RWPE2 (cell line): Measurements from ENCODE around the gene ENAH.
A peak's percentile ranks its signal among the peaks of the same experiment; 100 is the strongest.

ENCODE experiments used
- ATAC-seq: fragments of 200-7000 bp; cut with Tn5 transposase; 3 replicates; pipeline ENCODE4 v1.9.1; 2021; ENCODE audit warnings: low read depth
- DNase-seq: peaks from one replicate; pipeline ENCODE4 v3.0.0-alpha.2; 2020; ENCODE audit warnings: low spot score
- H3K27ac ChIP-seq: fragments of 450-650 bp; 2 replicates; pipeline ENCODE4 v1.5.1; 2017; ENCODE audit warnings: mild to moderate bottlenecking; ENCODE audit not compliant: poor library complexity, severe bottlenecking
- H3K27me3 ChIP-seq: fragments of 250-450 bp; sonication (Bioruptor Pico); 2 replicates; pipeline ENCODE4 v1.5.1; 2021; ENCODE audit warnings: mild to moderate bottlenecking, moderate library complexity; ENCODE audit not compliant: insufficient read depth, poor library complexity, severe bottlenecking
- H3K36me3 ChIP-seq: fragments of 250-450 bp; sonication (Bioruptor Pico); 2 replicates; pipeline ENCODE4 v1.5.1; 2020; ENCODE audit warnings: low read depth, mild to moderate bottlenecking, moderate library complexity
- H3K4me1 ChIP-seq: fragments of 250-450 bp; sonication (Bioruptor Pico); 2 replicates; pipeline ENCODE4 v1.5.1; 2021; ENCODE audit warnings: mild to moderate bottlenecking, moderate library complexity; ENCODE audit not compliant: insufficient read depth, poor library complexity, severe bottlenecking
- H3K4me3 ChIP-seq: fragments of 250-450 bp; sonication (Bioruptor Pico); 2 replicates; pipeline ENCODE4 v1.5.1; 2021; ENCODE audit warnings: mild to moderate bottlenecking, moderate library complexity; ENCODE audit not compliant: severe bottlenecking
- H3K9me3 ChIP-seq: fragments of 250-450 bp; sonication (Bioruptor Pico); 2 replicates; pipeline ENCODE4 v1.5.1; 2021; ENCODE audit warnings: mild to moderate bottlenecking, moderate library complexity; ENCODE audit not compliant: severe bottlenecking
- TF ChIP-seq, protein P1 (sequence below): fragments of 450-650 bp; IDR thresholded peaks from one replicate; pipeline ENCODE4 v1.5.1; 2017; ENCODE audit warnings: mild to moderate bottlenecking, moderate library complexity; ENCODE audit not compliant: poor library complexity, severe bottlenecking

ENAH gene

GRCh38 chr1:225666495-225666894 lies 13.6 kb upstream of the ENAH start:
- Histone ChIP-seq H3K27ac (no peak overlapping the region), H3K9me3 (no peaks in the 10 kb centered on the region), H3K4me3 (no peak overlapping the region), H3K27me3 (no peaks in the 10 kb centered on the region), H3K36me3 (no peaks in the 10 kb centered on the region), H3K4me1 (no peaks in the 10 kb centered on the region)
- DNase-seq: no peak
- no peak for ATAC-seq
- TF ChIP-seq, protein P1, sequence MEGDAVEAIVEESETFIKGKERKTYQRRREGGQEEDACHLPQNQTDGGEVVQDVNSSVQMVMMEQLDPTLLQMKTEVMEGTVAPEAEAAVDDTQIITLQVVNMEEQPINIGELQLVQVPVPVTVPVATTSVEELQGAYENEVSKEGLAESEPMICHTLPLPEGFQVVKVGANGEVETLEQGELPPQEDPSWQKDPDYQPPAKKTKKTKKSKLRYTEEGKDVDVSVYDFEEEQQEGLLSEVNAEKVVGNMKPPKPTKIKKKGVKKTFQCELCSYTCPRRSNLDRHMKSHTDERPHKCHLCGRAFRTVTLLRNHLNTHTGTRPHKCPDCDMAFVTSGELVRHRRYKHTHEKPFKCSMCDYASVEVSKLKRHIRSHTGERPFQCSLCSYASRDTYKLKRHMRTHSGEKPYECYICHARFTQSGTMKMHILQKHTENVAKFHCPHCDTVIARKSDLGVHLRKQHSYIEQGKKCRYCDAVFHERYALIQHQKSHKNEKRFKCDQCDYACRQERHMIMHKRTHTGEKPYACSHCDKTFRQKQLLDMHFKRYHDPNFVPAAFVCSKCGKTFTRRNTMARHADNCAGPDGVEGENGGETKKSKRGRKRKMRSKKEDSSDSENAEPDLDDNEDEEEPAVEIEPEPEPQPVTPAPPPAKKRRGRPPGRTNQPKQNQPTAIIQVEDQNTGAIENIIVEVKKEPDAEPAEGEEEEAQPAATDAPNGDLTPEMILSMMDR: no peak

- DNase-seq (no peak), ATAC-seq (no peak)
- no peak overlapping the region for H3K4me3 ChIP-seq
- no peaks in the 10 kb centered on the region for H3K4me1 ChIP-seq
- H3K36me3 ChIP-seq: no peaks in the 10 kb centered on the region
- no peaks in the 10 kb centered on the region for H3K9me3 ChIP-seq
- no peaks in the 10 kb centered on the region for H3K27me3 ChIP-seq
- no peak overlapping the region for H3K27ac ChIP-seq
- TF ChIP-seq, protein P1: no peak
Observed at GRCh38 chr1:225664762-225665161, 11.8 kb upstream of the ENAH start.

GRCh38 chr1:225662155-225662554 lies 9.2 kb upstream of the ENAH start:
- Histone ChIP-seq H3K9me3 (no peaks in the 10 kb centered on the region), H3K36me3 (no peaks in the 10 kb centered on the region), H3K27ac (no peak overlapping the region), H3K4me1 (peaks cover 10% of the 10 kb centered on the region), H3K4me3 (no peak overlapping the region), H3K27me3 (no peaks in the 10 kb centered on the region)
- TF ChIP-seq, protein P1: no peak
- ATAC-seq (no peak), DNase-seq (no peak)

DNA sequence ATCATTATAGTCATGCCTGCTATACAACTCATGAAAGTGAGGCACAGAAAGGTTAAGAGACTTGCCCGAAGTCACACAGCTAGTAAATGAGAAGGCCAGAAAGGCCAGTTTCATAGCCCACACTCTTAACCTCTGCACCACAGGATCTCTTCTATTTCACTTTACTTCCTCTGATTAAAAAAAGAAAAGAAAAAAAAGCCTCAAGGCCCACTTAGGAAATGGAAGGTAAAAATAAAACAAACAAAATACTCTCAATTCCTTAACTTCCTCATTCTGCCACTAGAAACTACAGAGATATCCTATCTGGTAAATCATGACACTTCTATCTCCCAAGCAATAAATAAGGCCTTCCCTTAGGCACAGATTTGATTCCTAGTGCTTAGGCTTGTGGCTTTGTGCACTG lies 7.6 kb upstream of the ENAH start:
- H3K4me3 ChIP-seq: no peak overlapping the region
- H3K9me3 ChIP-seq: no peaks in the 10 kb centered on the region
- H3K36me3 ChIP-seq: no peaks in the 10 kb centered on the region
- peaks cover 25% of the 10 kb centered on the region for H3K4me1 ChIP-seq
- H3K27me3 ChIP-seq: no peaks in the 10 kb centered on the region
- no peak for DNase-seq
- ATAC-seq: no peak
- TF ChIP-seq, protein P1: no peak
- no peak overlapping the region for H3K27ac ChIP-seq

GRCh38 chr1:225658041-225658440 lies 5.1 kb upstream of the ENAH start:
- Histone ChIP-seq H3K4me1 (peaks cover 39% of the 10 kb centered on the region), H3K27ac (peak overlapping the region; percentile 91), H3K27me3 (no peaks in the 10 kb centered on the region), H3K9me3 (no peaks in the 10 kb centered on the region), H3K36me3 (no peaks in the 10 kb centered on the region), H3K4me3 (no peak overlapping the region)
- TF ChIP-seq, protein P1: no peak
- ATAC-seq (no peak), DNase-seq (no peak)
